Lung (tissue), 12 donors: ENCODE data around the gene ELF4. TPM values are rescaled to one million over a fixed set of nuclear protein-coding genes. Genes with fewer than 3 reads are reported as not detected.

Source experiments
- ATAC-seq: fragments of 200-7000 bp; cut with Tn5 transposase; one replicate; pipeline ENCODE4 v1.9.1; 2020; ENCODE audit warnings: moderate number of reproducible peaks; ENCODE audit not compliant: insufficient read depth, low FRiP score
- DNase-seq, 3 donors: peaks; one replicate each; pipeline ENCODE4 v3.0.0-alpha.2; 2013 to 2017
- H3K27ac ChIP-seq, 2 donors: one replicate each; pipeline ENCODE4 v1.5.1; 2013; ENCODE audit warnings: mild to moderate bottlenecking in 2 of 2, moderate library complexity in 2 of 2, control low read depth in 1 of 2, inconsistent platforms in 1 of 2, low read depth in 1 of 2, low read length in 1 of 2
- H3K27me3 ChIP-seq, 3 donors: one replicate each; pipeline ENCODE4 v1.5.1; 2013; ENCODE audit warnings: low read length in 2 of 3; ENCODE audit not compliant: control insufficient read depth in 3 of 3, insufficient read depth in 3 of 3
- H3K36me3 ChIP-seq, 4 donors: one replicate each; pipeline ENCODE4 v1.5.1; 2013; ENCODE audit warnings: low read length in 4 of 4, mild to moderate bottlenecking in 1 of 4, moderate library complexity in 1 of 4; ENCODE audit not compliant: control insufficient read depth in 4 of 4, insufficient read depth in 4 of 4
- H3K4me1 ChIP-seq, 5 donors: one replicate each; pipeline ENCODE4 v1.5.1; 2013; ENCODE audit warnings: low read length in 5 of 5, mild to moderate bottlenecking in 2 of 5, moderate library complexity in 1 of 5; ENCODE audit not compliant: control insufficient read depth in 5 of 5, insufficient read depth in 5 of 5
- H3K4me3 ChIP-seq: one replicate; pipeline ENCODE4 v1.5.1; 2013; ENCODE audit warnings: mild to moderate bottlenecking, control low read depth, moderate library complexity
- H3K9ac ChIP-seq, 2 donors: one replicate each; pipeline ENCODE4 v1.5.1; 2013; ENCODE audit warnings: low read length in 2 of 2, control low read depth in 1 of 2; ENCODE audit not compliant: insufficient read depth in 1 of 2
- H3K9me3 ChIP-seq, 4 donors: one replicate each; pipeline ENCODE4 v1.5.1; 2013; ENCODE audit warnings: low read length in 3 of 4, mild to moderate bottlenecking in 1 of 4, moderate library complexity in 1 of 4; ENCODE audit not compliant: control insufficient read depth in 4 of 4, insufficient read depth in 3 of 4
- CTCF ChIP-seq: IDR thresholded peaks from 2 replicates; pipeline ENCODE4 v1.5.1; 2012; ENCODE audit warnings: mild to moderate bottlenecking; ENCODE audit errors: control extremely low read depth, extremely low read depth
- WGBS, 2 donors: extraction: QIAGEN DNeasy Blood & Tissue Kit; methylation state at CpG; one replicate each; pipeline ENCODE4 v1.1.7; 2013; 5-methylcytosine and 5-hydroxymethylcytosine counted together
- polyA plus RNA-seq, 2 donors: library from polyadenylated mRNA; stranded (reverse); fragments of 200-250 nt; gene quantifications; one replicate each; pipeline ENCODE4 v1.2.1, GENCODE V29; 2013
- total RNA-seq, 2 donors: library from RNA; depleted of rRNA in 1 of 2; stranded (reverse); fragments of >200 nt in 1 of 2; gene quantifications; one replicate each; pipeline ENCODE4 v1.2.1, GENCODE V29; 2014 to 2021
- donor health status: control.
- donor health status: control.
- donor health status: Bipolar disorder and iron deficiency.
- donor health status: healthy.
- donor health status: DM: yes; HTN: yes; CAD: no.

Gene ELF4
- total and polyA plus RNA-seq, 4 donors = 5.9 to 24.5 (median 16.4) TPM

- ATAC-seq (no peak), DNase-seq (no peak)
- 69 to 71% methylated on average over 9 to 13 of the region's 13 CpGs for WGBS, 2 donors
- no peak overlapping the region for H3K4me3 ChIP-seq
- no peak for TF ChIP-seq CTCF
- H3K36me3 ChIP-seq = no peaks in the 10 kb centered on the region
- H3K9ac ChIP-seq = no peak overlapping the region
- H3K27me3 ChIP-seq = no peaks in the 10 kb centered on the region
- no peak overlapping the region for H3K27ac ChIP-seq
- peaks cover 0 to 2% (median 0%) of the 10 kb centered on the region in 4 donors for H3K9me3 ChIP-seq
- H3K4me1 ChIP-seq = peaks cover 0 to 4% (median 0%) of the 10 kb centered on the region in 5 donors
Measured at GRCh38 chrX:130121505-130121800, 11.2 kb upstream of the ELF4 start.

- no peak for TF ChIP-seq CTCF
- peak overlapping the region; percentile 65 to 91 for H3K27ac ChIP-seq
- 4 to 31% methylated on average over 14 to 58 of the region's 58 CpGs for WGBS, 2 donors
- H3K4me1 ChIP-seq = peaks cover 0 to 4% (median 0%) of the 10 kb centered on the region in 5 donors
- H3K9me3 ChIP-seq = peaks cover 0 to 2% (median 0%) of the 10 kb centered on the region in 4 donors
- DNase-seq = peak; percentile 75 to 78 (median 76)
- no peak overlapping the region for H3K9ac ChIP-seq
- H3K36me3 ChIP-seq = no peaks in the 10 kb centered on the region
- no peaks in the 10 kb centered on the region for H3K27me3 ChIP-seq
- peak overlapping the region; percentile 3 for H3K4me3 ChIP-seq
- peak; percentile 76 for ATAC-seq
Measured at GRCh38 chrX:130120746-130121504, 10.6 kb upstream of the ELF4 start.

- Histone ChIP-seq H3K4me1 (peaks cover 0 to 4% (median 0%) of the 10 kb centered on the region in 5 donors), H3K9ac (no peak overlapping the region), H3K27ac (peak overlapping the region; percentile 65 to 91), H3K36me3 (no peaks in the 10 kb centered on the region), H3K4me3 (no peak overlapping the region), H3K9me3 (peaks cover 0 to 2% (median 0%) of the 10 kb centered on the region in 4 donors), H3K27me3 (no peaks in the 10 kb centered on the region)
- DNase-seq = peak; percentile 36 to 46 (median 37)
- peak; percentile 6 for ATAC-seq
- 31 to 42% methylated on average over 16 to 28 of the region's 28 CpGs for WGBS, 2 donors
- TF ChIP-seq CTCF = no peak
Measured at GRCh38 chrX:130120321-130120731, 10.0 kb upstream of the ELF4 start.
